Breast epithelium (tissue), 3 donors: ENCODE results near the gene DOCK3.

Experiments
- POLR2A ChIP-seq: fragments of 450-650 bp; IDR thresholded peaks from one replicate; pipeline ENCODE4 v1.6.1; 2016; ENCODE audit warnings: antibody characterized with exemption, mild to moderate bottlenecking, moderate library complexity
- POLR2AphosphoS5 ChIP-seq, 3 donors: sonication (generic); formaldehyde crosslinking; IDR thresholded peaks; one replicate each; pipeline ENCODE4 v1.6.1; 2017; ENCODE audit warnings: antibody characterized with exemption in 3 of 3
- TF ChIP-seq, protein P1 (sequence below), 3 donors: fragments of 450-650 bp; IDR thresholded peaks; one replicate each; pipeline ENCODE4 v1.5.1; 2016 to 2017; ENCODE audit warnings: antibody characterized with exemption in 3 of 3, mild to moderate bottlenecking in 3 of 3, moderate library complexity in 3 of 3

DNA sequence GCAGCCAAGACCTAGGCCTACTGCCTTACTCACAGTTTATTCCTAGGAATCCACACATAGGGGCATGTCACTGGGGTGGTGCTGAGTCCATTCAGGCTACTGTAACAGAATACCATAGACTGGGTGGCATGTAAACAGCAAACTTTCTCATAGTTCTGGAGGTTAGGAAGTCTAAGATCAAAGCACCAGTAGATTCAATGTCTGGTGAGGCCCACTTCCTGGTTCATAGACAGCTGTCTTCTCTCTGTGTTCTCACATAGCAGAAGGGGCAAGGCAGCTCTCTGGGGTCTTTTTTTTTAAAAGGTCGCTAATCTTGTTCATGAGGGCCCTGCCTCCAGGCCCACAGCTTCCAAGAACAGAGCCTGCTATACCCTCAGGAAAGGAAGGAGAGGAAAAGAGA is 596.4 kb downstream of the DOCK3 start:
- TF ChIP-seq, protein P1, sequence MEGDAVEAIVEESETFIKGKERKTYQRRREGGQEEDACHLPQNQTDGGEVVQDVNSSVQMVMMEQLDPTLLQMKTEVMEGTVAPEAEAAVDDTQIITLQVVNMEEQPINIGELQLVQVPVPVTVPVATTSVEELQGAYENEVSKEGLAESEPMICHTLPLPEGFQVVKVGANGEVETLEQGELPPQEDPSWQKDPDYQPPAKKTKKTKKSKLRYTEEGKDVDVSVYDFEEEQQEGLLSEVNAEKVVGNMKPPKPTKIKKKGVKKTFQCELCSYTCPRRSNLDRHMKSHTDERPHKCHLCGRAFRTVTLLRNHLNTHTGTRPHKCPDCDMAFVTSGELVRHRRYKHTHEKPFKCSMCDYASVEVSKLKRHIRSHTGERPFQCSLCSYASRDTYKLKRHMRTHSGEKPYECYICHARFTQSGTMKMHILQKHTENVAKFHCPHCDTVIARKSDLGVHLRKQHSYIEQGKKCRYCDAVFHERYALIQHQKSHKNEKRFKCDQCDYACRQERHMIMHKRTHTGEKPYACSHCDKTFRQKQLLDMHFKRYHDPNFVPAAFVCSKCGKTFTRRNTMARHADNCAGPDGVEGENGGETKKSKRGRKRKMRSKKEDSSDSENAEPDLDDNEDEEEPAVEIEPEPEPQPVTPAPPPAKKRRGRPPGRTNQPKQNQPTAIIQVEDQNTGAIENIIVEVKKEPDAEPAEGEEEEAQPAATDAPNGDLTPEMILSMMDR (IDR thresholded peaks at IDR 0.05) = no peak
- TF ChIP-seq POLR2A (no peak), POLR2AphosphoS5 (IDR thresholded peaks at IDR 0.05) (no peak)
